ENCODE data around the gene APPBP2. TPM values are rescaled to one million over a fixed set of nuclear protein-coding genes. Genes with fewer than 3 reads are reported as not detected.

The APPBP2 gene
- total and polyA plus RNA-seq, 8 donors: 4.8 to 55.8 (median 17.0) TPM

DNA sequence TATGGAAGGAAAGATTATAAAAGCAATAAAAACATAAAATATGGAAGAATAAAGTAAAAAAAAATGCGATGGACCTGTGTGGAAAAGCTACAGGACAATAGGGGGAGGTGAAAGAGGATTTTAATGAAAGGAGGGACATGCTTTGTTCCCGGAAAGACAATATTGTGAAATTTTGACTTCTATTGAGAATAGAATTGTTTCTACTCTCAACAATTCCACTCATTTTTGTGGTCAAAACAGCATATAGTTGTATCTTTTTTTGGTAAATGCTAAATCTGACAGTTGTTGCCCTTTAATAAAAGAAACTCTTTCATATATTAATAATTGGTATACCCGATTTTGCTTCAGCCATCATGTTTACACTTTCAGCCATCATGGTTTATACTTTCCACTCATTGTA, 22.9 kb upstream of the APPBP2 start:
- Histone ChIP-seq H3K9me3 (peaks cover 0 to 3% (median 0%) of the 10 kb centered on the region in 4 donors), H3K36me3 (no peaks in the 10 kb centered on the region), H3K4me1 (no peaks in the 10 kb centered on the region), H3K27ac (no peak overlapping the region), H3K4me3 (no peak overlapping the region), H3K27me3 (no peaks in the 10 kb centered on the region)
- TF ChIP-seq POLR2A (IDR thresholded peaks at IDR 0.05) (no peak), EP300 (IDR thresholded peaks at IDR 0.05) (no peak), POLR2AphosphoS5 (IDR thresholded peaks at IDR 0.05) (no peak)
- TF ChIP-seq, protein P1, sequence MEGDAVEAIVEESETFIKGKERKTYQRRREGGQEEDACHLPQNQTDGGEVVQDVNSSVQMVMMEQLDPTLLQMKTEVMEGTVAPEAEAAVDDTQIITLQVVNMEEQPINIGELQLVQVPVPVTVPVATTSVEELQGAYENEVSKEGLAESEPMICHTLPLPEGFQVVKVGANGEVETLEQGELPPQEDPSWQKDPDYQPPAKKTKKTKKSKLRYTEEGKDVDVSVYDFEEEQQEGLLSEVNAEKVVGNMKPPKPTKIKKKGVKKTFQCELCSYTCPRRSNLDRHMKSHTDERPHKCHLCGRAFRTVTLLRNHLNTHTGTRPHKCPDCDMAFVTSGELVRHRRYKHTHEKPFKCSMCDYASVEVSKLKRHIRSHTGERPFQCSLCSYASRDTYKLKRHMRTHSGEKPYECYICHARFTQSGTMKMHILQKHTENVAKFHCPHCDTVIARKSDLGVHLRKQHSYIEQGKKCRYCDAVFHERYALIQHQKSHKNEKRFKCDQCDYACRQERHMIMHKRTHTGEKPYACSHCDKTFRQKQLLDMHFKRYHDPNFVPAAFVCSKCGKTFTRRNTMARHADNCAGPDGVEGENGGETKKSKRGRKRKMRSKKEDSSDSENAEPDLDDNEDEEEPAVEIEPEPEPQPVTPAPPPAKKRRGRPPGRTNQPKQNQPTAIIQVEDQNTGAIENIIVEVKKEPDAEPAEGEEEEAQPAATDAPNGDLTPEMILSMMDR (IDR thresholded peaks at IDR 0.05): no peak
- 75 to 87% (median 79%) methylated on average over 3 of the region's 3 CpGs for WGBS, 5 donors
- DNase-seq: no peak
- intact Hi-C loops (cut with DNase I; ENCODE audit: low total_unique reads): no loop called here

DNA sequence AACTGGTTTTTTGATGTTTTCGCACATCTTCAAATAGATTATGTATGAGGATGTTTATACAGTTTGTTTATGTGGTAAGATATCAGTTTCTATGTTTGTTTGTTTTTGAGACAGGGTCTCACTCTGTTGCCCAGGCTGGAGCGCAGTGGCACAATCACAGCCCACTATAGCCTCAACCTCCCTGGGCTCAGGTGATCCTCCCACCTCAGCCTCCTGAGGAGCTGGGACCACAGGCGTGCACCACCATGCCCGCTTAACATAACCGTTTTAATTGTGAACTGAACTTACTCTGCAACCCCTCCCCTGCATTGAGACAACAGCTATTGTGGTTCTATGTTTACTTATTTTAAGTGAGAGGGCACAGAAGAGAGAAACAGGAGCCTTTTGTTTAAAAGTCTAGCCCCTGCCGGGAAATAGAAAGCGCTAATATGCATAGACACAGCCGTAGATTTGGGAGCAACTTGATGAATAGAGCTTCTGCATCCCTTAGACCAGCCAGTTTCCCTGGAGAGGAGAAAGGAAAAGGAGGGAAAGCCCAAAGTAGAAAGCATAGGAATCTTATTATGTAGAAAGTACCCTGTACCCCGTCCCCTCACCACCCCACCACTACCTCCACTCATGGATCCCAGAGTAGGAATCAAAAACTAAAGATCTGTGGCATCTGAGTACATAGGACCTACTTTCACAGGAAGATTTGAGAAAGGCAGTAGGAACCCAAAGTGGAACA, 19.6 kb upstream of the APPBP2 start:
- Histone ChIP-seq H3K4me3 (no peak overlapping the region), H3K36me3 (no peaks in the 10 kb centered on the region), H3K27ac (no peak overlapping the region), H3K27me3 (no peaks in the 10 kb centered on the region), H3K4me1 (no peaks in the 10 kb centered on the region), H3K9me3 (no peaks in the 10 kb centered on the region)
- TF ChIP-seq, protein P1 (IDR thresholded peaks at IDR 0.05): no peak
- TF ChIP-seq POLR2A (IDR thresholded peaks at IDR 0.05): no peak
- no peak for TF ChIP-seq EP300 (IDR thresholded peaks at IDR 0.05)
- TF ChIP-seq POLR2AphosphoS5 (IDR thresholded peaks at IDR 0.05): no peak
- WGBS, 5 donors: 86 to 90% (median 88%) methylated on average over 9 of the region's 9 CpGs
- DNase-seq: no peak
- intact Hi-C loops (cut with DNase I; ENCODE audit: low total_unique reads): no loop called here

DNA sequence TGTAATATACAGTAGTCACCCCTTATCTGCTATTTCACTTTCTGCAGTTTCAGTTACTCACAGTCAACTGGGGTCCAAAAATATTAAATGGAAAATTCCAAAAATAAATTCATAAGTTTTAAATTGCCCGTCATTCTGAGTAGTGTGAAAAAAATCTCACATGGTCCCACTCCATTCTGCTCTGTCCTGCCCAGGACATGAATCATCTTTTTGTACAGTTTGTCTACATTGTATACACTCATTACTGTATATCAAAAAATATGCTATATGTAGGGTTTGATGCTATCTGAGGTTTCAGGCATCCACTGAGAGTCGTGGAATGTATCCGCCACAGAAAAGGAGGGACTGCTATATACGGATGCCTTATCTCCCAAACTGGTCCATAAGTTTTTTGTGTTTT, 16.0 kb upstream of the APPBP2 start:
- DNase-seq: no peak
- Histone ChIP-seq H3K4me1 (no peaks in the 10 kb centered on the region), H3K9me3 (no peaks in the 10 kb centered on the region), H3K27ac (no peak overlapping the region), H3K4me3 (no peak overlapping the region), H3K27me3 (no peaks in the 10 kb centered on the region), H3K36me3 (no peaks in the 10 kb centered on the region)
- WGBS, 5 donors: 86 to 95% (median 89%) methylated on average over 4 of the region's 4 CpGs
- TF ChIP-seq, protein P1 (IDR thresholded peaks at IDR 0.05): no peak
- no peak for TF ChIP-seq POLR2A (IDR thresholded peaks at IDR 0.05)
- intact Hi-C loops (cut with DNase I; ENCODE audit: low total_unique reads): no loop called here

DNA sequence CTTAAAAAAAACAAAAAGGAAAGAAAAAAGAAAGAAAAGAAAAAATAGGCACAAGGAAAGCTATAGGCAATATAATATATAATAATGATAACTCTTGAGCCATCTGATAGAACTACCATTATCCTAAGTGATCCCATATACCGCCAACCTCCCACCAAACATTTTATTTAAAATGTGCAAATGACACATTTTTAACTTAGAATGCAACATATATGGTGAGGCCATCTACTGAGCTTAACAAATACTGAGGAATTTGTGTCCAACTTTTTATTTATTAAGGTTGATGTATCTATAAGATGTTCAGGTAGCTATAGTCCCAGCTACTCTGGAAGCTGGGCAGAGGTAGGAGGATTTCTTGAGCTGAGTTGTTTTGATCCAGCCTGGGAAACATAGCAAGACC, 14.4 kb upstream of the APPBP2 start:
- no peaks in the 10 kb centered on the region for H3K9me3 ChIP-seq
- H3K27ac ChIP-seq: no peak overlapping the region
- 91 to 100% (median 97%) methylated on average over 1 of the region's 1 CpG for WGBS, 5 donors
- no peaks in the 10 kb centered on the region for H3K36me3 ChIP-seq
- DNase-seq: no peak
- H3K4me1 ChIP-seq: no peaks in the 10 kb centered on the region
- no peak for TF ChIP-seq POLR2A (IDR thresholded peaks at IDR 0.05)
- TF ChIP-seq POLR2AphosphoS5 (IDR thresholded peaks at IDR 0.05): no peak
- TF ChIP-seq, protein P1 (IDR thresholded peaks at IDR 0.05): no peak
- TF ChIP-seq EP300 (IDR thresholded peaks at IDR 0.05): no peak
- H3K27me3 ChIP-seq: no peaks in the 10 kb centered on the region
- no peak overlapping the region for H3K4me3 ChIP-seq
- intact Hi-C loops (cut with DNase I; ENCODE audit: low total_unique reads): no loop called here
